ENCODE results near the gene GLTPD2. TPM values are rescaled to one million over a fixed set of nuclear protein-coding genes. Genes with fewer than 3 reads are reported as not detected.
A peak's percentile ranks its signal among the peaks of the same experiment; 100 is the strongest.

Gene GLTPD2
- total RNA-seq, 6 donors from 2014 or later = 0.24 to 0.97 TPM; not detected in 4

- Histone ChIP-seq H3K27ac (no peak within 1 kb of the TSS), H3K4me1 (peaks cover 6 to 13% (median 9%) of the 10 kb centered on the region in 4 donors), H3K9me3 (no peaks in the 10 kb centered on the region), H3K27me3 (no peaks in the 10 kb centered on the region), H3K36me3 (peaks cover 0 to 22% (median 12%) of the 10 kb centered on the region in 4 donors), H3K4me3 (no peak within 1 kb of the TSS)
- DNase-seq (no peak), ATAC-seq (ENCODE audit: low FRiP score in 2 of 2) (no peak)
- WGBS, 2 donors = 77 to 87% methylated on average over 9 of the region's 9 CpGs
- no peak for TF ChIP-seq CTCF (IDR thresholded peaks at IDR 0.05)
- TF ChIP-seq POLR2A (IDR thresholded peaks at IDR 0.05) = no peak
- TF ChIP-seq EP300 (IDR thresholded peaks at IDR 0.05) = no peak
- no peak for TF ChIP-seq POLR2AphosphoS5 (IDR thresholded peaks at IDR 0.05)
Measured at GRCh38 chr17:4802228-4802627, 13.5 kb downstream of the GLTPD2 start, which contains the start of gene C17orf114. TSS of gene C17orf114 (minus strand) at chr17:4802328.

GRCh38 chr17:4806456-4806776 is 17.7 kb downstream of the GLTPD2 start:
- 2 to 3% methylated on average over 13 to 16 of the region's 16 CpGs for WGBS, 2 donors
- TF ChIP-seq POLR2A (IDR thresholded peaks at IDR 0.05) = no peak
- TF ChIP-seq POLR2AphosphoS5 (IDR thresholded peaks at IDR 0.05) = no peak
- no peak for TF ChIP-seq EP300 (IDR thresholded peaks at IDR 0.05)
- TF ChIP-seq CTCF (IDR thresholded peaks at IDR 0.05) = no peak
- ATAC-seq (ENCODE audit: low FRiP score in 2 of 2) (no peak), DNase-seq (no peak)
- Histone ChIP-seq H3K4me1 (peaks cover 17 to 23% (median 20%) of the 10 kb centered on the region in 4 donors), H3K9me3 (no peaks in the 10 kb centered on the region), H3K36me3 (peaks cover 0 to 12% (median 2%) of the 10 kb centered on the region in 4 donors), H3K27ac (peak overlapping the region in 3 of 4 donors; percentile 82 to 83 (median 82)), H3K4me3 (peak overlapping the region in 3 of 4 donors; percentile 70 to 97 (median 71)), H3K27me3 (no peaks in the 10 kb centered on the region)

- Histone ChIP-seq H3K27me3 (no peaks in the 10 kb centered on the region), H3K4me1 (peaks cover 17 to 23% (median 20%) of the 10 kb centered on the region in 4 donors), H3K36me3 (peaks cover 0 to 12% (median 2%) of the 10 kb centered on the region in 4 donors), H3K27ac (peak within 1 kb of the TSS; percentile 78 to 83 (median 82)), H3K4me3 (peak within 1 kb of the TSS; percentile 70 to 97 (median 84)), H3K9me3 (no peaks in the 10 kb centered on the region)
- ATAC-seq (ENCODE audit: low FRiP score in 2 of 2) (peak; percentile 95 to 99), DNase-seq (peak; percentile 94 to 98)
- TF ChIP-seq POLR2A (IDR thresholded peaks at IDR 0.05) (peak in 2 of 4 donors; percentile 29 to 71), POLR2AphosphoS5 (IDR thresholded peaks at IDR 0.05) (peak in 1 of 2 donors; percentile 23), EP300 (IDR thresholded peaks at IDR 0.05) (no peak), CTCF (IDR thresholded peaks at IDR 0.05) (peak in 5 of 6 experiments; percentile 14 to 44 (median 31))
- 0% methylated on average over 1 to 35 of the region's 106 CpGs for WGBS, 2 donors
Measured at GRCh38 chr17:4806777-4807604, 18.2 kb downstream of the GLTPD2 start, which contains the start of gene PLD2. TSS of gene PLD2 (plus strand) at chr17:4807152. CDS start at chr17:4807773, 621 bp downstream.

- Histone ChIP-seq H3K4me3 (peak overlapping the region; percentile 70 to 97 (median 84)), H3K27ac (peak overlapping the region; percentile 78 to 83 (median 82)), H3K9me3 (no peaks in the 10 kb centered on the region), H3K4me1 (peaks cover 17 to 23% (median 20%) of the 10 kb centered on the region in 4 donors), H3K27me3 (no peaks in the 10 kb centered on the region), H3K36me3 (peaks cover 0 to 12% (median 2%) of the 10 kb centered on the region in 4 donors)
- no peak for DNase-seq
- WGBS, 2 donors = 37 to 41% methylated on average over 25 to 29 of the region's 32 CpGs
- no peak for TF ChIP-seq CTCF (IDR thresholded peaks at IDR 0.05)
- no peak for TF ChIP-seq POLR2AphosphoS5 (IDR thresholded peaks at IDR 0.05)
- TF ChIP-seq POLR2A (IDR thresholded peaks at IDR 0.05) = no peak
- TF ChIP-seq EP300 (IDR thresholded peaks at IDR 0.05) = no peak
- ATAC-seq (ENCODE audit: low FRiP score in 2 of 2) = peak in 1 of 2 donors; percentile 32
Measured at GRCh38 chr17:4807605-4808377, 19.0 kb downstream of the GLTPD2 start.

Measured in upper lobe of left lung (tissue), 6 donors.